Measurements from ENCODE around the gene HACD2. TPM values are rescaled to one million over a fixed set of nuclear protein-coding genes. Genes with fewer than 3 reads are reported as not detected.
"Not testable (repeated sequence)": the region's sequence is repeated elsewhere in the genome, so short reads cannot be mapped to it uniquely, and the experiment has no call there.

HACD2 gene
- total RNA-seq, 2 donors from 2014 or later = 22.4 to 31.3 TPM

- peak overlapping the region; percentile 8 for H3K27ac Mint-ChIP-seq
- no peaks in the 10 kb centered on the region for H3K9me3 Mint-ChIP-seq
- peaks cover 45% of the 10 kb centered on the region for H3K36me3 Mint-ChIP-seq (ENCODE audit: low read depth)
- no peaks in the 10 kb centered on the region for H3K27me3 Mint-ChIP-seq
- ATAC-seq (replicated peaks) = no peak
- H3K4me3 Mint-ChIP-seq = no peak overlapping the region
- H3K4me1 Mint-ChIP-seq = no peaks in the 10 kb centered on the region
These were observed 73.1 kb downstream of the HACD2 start for GRCh38 chr3:123511726-123512125.

GRCh38 chr3:123511084-123511483 lies 73.8 kb downstream of the HACD2 start:
- no peak for ATAC-seq (replicated peaks)
- peaks cover 45% of the 10 kb centered on the region for H3K36me3 Mint-ChIP-seq (ENCODE audit: low read depth)
- H3K4me1 Mint-ChIP-seq = no peaks in the 10 kb centered on the region
- H3K27me3 Mint-ChIP-seq = no peaks in the 10 kb centered on the region
- no peaks in the 10 kb centered on the region for H3K9me3 Mint-ChIP-seq
- H3K27ac Mint-ChIP-seq = no peak overlapping the region
- no peak overlapping the region for H3K4me3 Mint-ChIP-seq

- Mint-ChIP-seq H3K4me1 (peaks cover 3% of the 10 kb centered on the region), H3K27ac (no peak overlapping the region), H3K36me3 (ENCODE audit: low read depth) (peaks cover 35% of the 10 kb centered on the region), H3K4me3 (no peak overlapping the region), H3K27me3 (no peaks in the 10 kb centered on the region), H3K9me3 (no peaks in the 10 kb centered on the region)
- ATAC-seq (replicated peaks) = no peak
These were observed 76.7 kb downstream of the HACD2 start for GRCh38 chr3:123508178-123508577.

- ATAC-seq (replicated peaks) = no peak
- H3K9me3 Mint-ChIP-seq = no peaks in the 10 kb centered on the region
- no peak overlapping the region for H3K27ac Mint-ChIP-seq
These were observed 79.0 kb downstream of the HACD2 start for GRCh38 chr3:123505820-123506219.

GRCh38 chr3:123503203-123503602 lies 81.7 kb downstream of the HACD2 start:
- H3K27me3 Mint-ChIP-seq = no peaks in the 10 kb centered on the region
- H3K27ac Mint-ChIP-seq = no peak overlapping the region
- no peak overlapping the region for H3K4me3 Mint-ChIP-seq
- H3K36me3 Mint-ChIP-seq (ENCODE audit: low read depth) = peaks cover 59% of the 10 kb centered on the region
- H3K9me3 Mint-ChIP-seq = no peaks in the 10 kb centered on the region
- ATAC-seq (replicated peaks) = no peak
- H3K4me1 Mint-ChIP-seq = peaks cover 3% of the 10 kb centered on the region

More at GRCh38 chr3:123505820-123506219, 79.0 kb downstream of the HACD2 start:
- Mint-ChIP-seq H3K4me1 (peaks cover 3% of the 10 kb centered on the region), H3K27me3 (no peaks in the 10 kb centered on the region), H3K4me3 (no peak overlapping the region), H3K36me3 (ENCODE audit: low read depth) (peaks cover 33% of the 10 kb centered on the region)

GRCh38 chr3:123499322-123499721 lies 85.5 kb downstream of the HACD2 start:
- H3K27ac Mint-ChIP-seq = no peak overlapping the region
- no peak for ATAC-seq (replicated peaks)
- H3K4me3 Mint-ChIP-seq = no peak overlapping the region
- peaks cover 75% of the 10 kb centered on the region for H3K36me3 Mint-ChIP-seq (ENCODE audit: low read depth)
- no peaks in the 10 kb centered on the region for H3K4me1 Mint-ChIP-seq
- H3K9me3 Mint-ChIP-seq = no peaks in the 10 kb centered on the region
- H3K27me3 Mint-ChIP-seq = no peaks in the 10 kb centered on the region

GRCh38 chr3:123498761-123499160 lies 86.1 kb downstream of the HACD2 start:
- Mint-ChIP-seq H3K9me3 (no peaks in the 10 kb centered on the region), H3K4me1 (no peaks in the 10 kb centered on the region), H3K4me3 (no peak overlapping the region), H3K36me3 (ENCODE audit: low read depth) (peaks cover 81% of the 10 kb centered on the region), H3K27me3 (no peaks in the 10 kb centered on the region), H3K27ac (no peak overlapping the region)
- ATAC-seq (replicated peaks) = no peak

- Mint-ChIP-seq H3K4me1 (no peaks in the 10 kb centered on the region), H3K36me3 (ENCODE audit: low read depth) (peaks cover 52% of the 10 kb centered on the region), H3K27me3 (no peaks in the 10 kb centered on the region), H3K27ac (no peak overlapping the region), H3K9me3 (no peaks in the 10 kb centered on the region), H3K4me3 (no peak overlapping the region)
- ATAC-seq (replicated peaks) = no peak
These were observed 90.9 kb downstream of the HACD2 start for GRCh38 chr3:123493912-123494311.

GRCh38 chr3:123491966-123492587 lies 92.8 kb downstream of the HACD2 start:
- H3K27ac Mint-ChIP-seq = no peak overlapping the region
- H3K4me1 Mint-ChIP-seq = no peaks in the 10 kb centered on the region
- no peaks in the 10 kb centered on the region for H3K27me3 Mint-ChIP-seq
- H3K36me3 Mint-ChIP-seq (ENCODE audit: low read depth) = peaks cover 37% of the 10 kb centered on the region
- no peaks in the 10 kb centered on the region for H3K9me3 Mint-ChIP-seq
- ATAC-seq (replicated peaks) = no peak
- no peak overlapping the region for H3K4me3 Mint-ChIP-seq

GRCh38 chr3:123489400-123490004 lies 95.4 kb downstream of the HACD2 start:
- Mint-ChIP-seq H3K4me1 (no peaks in the 10 kb centered on the region), H3K27ac (no peak overlapping the region), H3K9me3 (no peaks in the 10 kb centered on the region), H3K36me3 (ENCODE audit: low read depth) (peaks cover 18% of the 10 kb centered on the region), H3K4me3 (no peak overlapping the region), H3K27me3 (peaks cover 4% of the 10 kb centered on the region)
- peak; percentile 45 for ATAC-seq (replicated peaks)

GRCh38 chr3:123488645-123489347 lies 96.1 kb downstream of the HACD2 start:
- Mint-ChIP-seq H3K4me3 (no peak overlapping the region), H3K4me1 (no peaks in the 10 kb centered on the region), H3K27ac (no peak overlapping the region), H3K27me3 (peaks cover 4% of the 10 kb centered on the region), H3K36me3 (ENCODE audit: low read depth) (peaks cover 11% of the 10 kb centered on the region), H3K9me3 (no peaks in the 10 kb centered on the region)
- no peak for ATAC-seq (replicated peaks)

- not testable (repeated sequence) for H3K36me3 Mint-ChIP-seq (ENCODE audit: low read depth); ATAC-seq (replicated peaks); H3K4me3 Mint-ChIP-seq; H3K4me1 Mint-ChIP-seq; H3K9me3 Mint-ChIP-seq; H3K27ac Mint-ChIP-seq; H3K27me3 Mint-ChIP-seq
These were observed 97.8 kb downstream of the HACD2 start for GRCh38 chr3:123487063-123487462.

GRCh38 chr3:123486460-123486859 lies 98.4 kb downstream of the HACD2 start:
- Mint-ChIP-seq H3K36me3 (ENCODE audit: low read depth) (peaks cover 5% of the 10 kb centered on the region), H3K27me3 (peaks cover 4% of the 10 kb centered on the region), H3K4me1 (no peaks in the 10 kb centered on the region), H3K27ac (no peak overlapping the region), H3K4me3 (no peak overlapping the region), H3K9me3 (no peaks in the 10 kb centered on the region)
- no peak for ATAC-seq (replicated peaks)

GRCh38 chr3:123485551-123485950 lies 99.3 kb downstream of the HACD2 start:
- Mint-ChIP-seq H3K4me1 (no peaks in the 10 kb centered on the region), H3K27ac (no peak overlapping the region), H3K36me3 (ENCODE audit: low read depth) (no peaks in the 10 kb centered on the region), H3K4me3 (no peak overlapping the region), H3K27me3 (peaks cover 8% of the 10 kb centered on the region), H3K9me3 (no peaks in the 10 kb centered on the region)
- no peak for ATAC-seq (replicated peaks)

- Mint-ChIP-seq H3K9me3 (no peaks in the 10 kb centered on the region), H3K4me3 (no peak overlapping the region), H3K27ac (no peak overlapping the region), H3K27me3 (peaks cover 16% of the 10 kb centered on the region), H3K4me1 (no peaks in the 10 kb centered on the region), H3K36me3 (ENCODE audit: low read depth) (no peaks in the 10 kb centered on the region)
- ATAC-seq (replicated peaks) = no peak
These were observed 101.7 kb downstream of the HACD2 start for GRCh38 chr3:123483146-123483545.

All from activated T-helper 17 cell treated with anti-CD3 and anti-CD28 coated beads, Interleukin-2, amount 50 U/mL, for 72 hours (primary cell).